Mesendoderm (in vitro differentiated cells): ENCODE data around the gene HDAC8.
"Not testable (repeated sequence)": the region's sequence is repeated elsewhere in the genome, so short reads cannot be mapped to it uniquely, and the experiment has no call there.

Experiments used
- DNase-seq: peaks from one replicate; pipeline ENCODE4 v3.0.0; 2013
- H2AK5ac ChIP-seq: 2 replicates; pipeline ENCODE4 v1.6.1; 2013; ENCODE audit warnings: low read length, inconsistent platforms
- H2BK120ac ChIP-seq: 2 replicates; pipeline ENCODE4 v1.6.1; 2013; ENCODE audit warnings: low read depth, mild to moderate bottlenecking, low read length, moderate library complexity, mixed read lengths
- H2BK15ac ChIP-seq: replicated peaks from 2 replicates; pipeline ENCODE4 v1.6.1; 2013; ENCODE audit warnings: low read depth, mild to moderate bottlenecking, moderate library complexity
- H2BK5ac ChIP-seq: 2 replicates; pipeline ENCODE4 v1.6.1; 2013; ENCODE audit warnings: low read length, inconsistent platforms
- H3K18ac ChIP-seq: 2 replicates; pipeline ENCODE4 v1.6.1; 2013; ENCODE audit warnings: mild to moderate bottlenecking, low read length, mixed read lengths
- H3K23ac ChIP-seq: one replicate; pipeline ENCODE4 v1.6.1; 2013; ENCODE audit warnings: low read length
- H3K27ac ChIP-seq: 2 replicates; pipeline ENCODE4 v1.5.1; 2013; ENCODE audit warnings: low read depth, mild to moderate bottlenecking, inconsistent platforms, low read length, moderate library complexity
- H3K27me3 ChIP-seq: 2 replicates; pipeline ENCODE4 v1.6.1; 2013; ENCODE audit warnings: low read length, control low read depth, mild to moderate bottlenecking, inconsistent platforms; ENCODE audit not compliant: insufficient read depth, poor library complexity
- H3K36me3 ChIP-seq: 2 replicates; pipeline ENCODE4 v1.6.1; 2013; ENCODE audit warnings: low read length, inconsistent platforms; ENCODE audit not compliant: control insufficient read depth, insufficient read depth
- H3K4ac ChIP-seq: one replicate; pipeline ENCODE4 v1.6.1; 2013; ENCODE audit warnings: low read depth, mild to moderate bottlenecking, low read length, moderate library complexity
- H3K4me1 ChIP-seq: 2 replicates; pipeline ENCODE4 v1.6.1; 2013; ENCODE audit warnings: low read depth, low read length, inconsistent platforms; ENCODE audit not compliant: control insufficient read depth
- H3K4me2 ChIP-seq: 2 replicates; pipeline ENCODE4 v1.6.1; 2013; ENCODE audit warnings: low read length
- H3K4me3 ChIP-seq: 2 replicates; pipeline ENCODE4 v1.5.1; 2013; ENCODE audit warnings: mild to moderate bottlenecking, low read length
- H3K56ac ChIP-seq: one replicate; pipeline ENCODE4 v1.6.1; 2013; ENCODE audit warnings: low read length
- H3K79me1 ChIP-seq: 2 replicates; pipeline ENCODE4 v1.6.1; 2013; ENCODE audit warnings: low read length, inconsistent platforms
- H3K79me2 ChIP-seq: 2 replicates; pipeline ENCODE4 v1.6.1; 2013; ENCODE audit warnings: mild to moderate bottlenecking, low read length; ENCODE audit not compliant: control insufficient read depth, insufficient read depth
- H3K9ac ChIP-seq: 2 replicates; pipeline ENCODE4 v1.6.1; 2013; ENCODE audit warnings: low read length, inconsistent platforms
- H4K5ac ChIP-seq: one replicate; pipeline ENCODE4 v1.6.1; 2013; ENCODE audit warnings: low read length
- H4K8ac ChIP-seq: one replicate; pipeline ENCODE4 v1.6.1; 2013; ENCODE audit warnings: low read depth, mild to moderate bottlenecking, control low read depth, low read length, moderate library complexity
- whole genome bisulfite sequencing: extraction: QIAGEN DNeasy Blood & Tissue Kit; methylation state at CpG from one replicate; pipeline ENCODE4 v1.1.7; 2013; ENCODE audit warnings: low lambda C conversion rate, missing lambda C conversion rate; ENCODE audit not compliant: insufficient coverage; ENCODE audit errors: extremely low coverage; 5-methylcytosine and 5-hydroxymethylcytosine counted together

HDAC8 gene

DNA sequence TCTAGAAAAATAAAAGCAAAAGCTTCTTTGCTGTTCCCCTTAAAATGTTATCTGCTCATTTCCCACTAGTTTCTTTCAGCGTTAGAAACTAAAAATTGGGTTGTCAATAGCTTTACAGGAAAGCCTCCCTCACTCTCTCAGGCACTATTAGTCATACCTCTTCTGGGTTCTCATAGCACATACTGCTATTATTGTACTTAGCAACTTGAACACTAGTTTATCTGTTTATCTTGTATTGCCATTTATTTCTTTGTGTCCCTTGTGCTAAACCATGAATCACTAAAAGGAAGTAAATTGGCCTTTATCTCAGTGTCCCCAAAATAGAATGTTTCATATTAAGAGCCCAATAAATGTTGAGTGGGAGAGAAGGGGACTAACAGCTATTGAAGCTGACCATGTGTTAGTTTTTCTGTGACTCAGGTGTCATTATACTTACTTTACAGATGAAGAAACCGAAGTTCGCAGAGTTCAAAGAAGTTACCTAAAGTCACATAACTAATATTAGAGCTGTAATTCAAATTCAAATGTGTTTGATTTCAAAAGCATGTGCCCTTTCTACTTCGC, 142.2 kb downstream of the HDAC8 start:
- no CpG with 5 or more reads among the region's 4 CpGs for WGBS

GRCh38 chrX:72421797-72422196, 150.8 kb downstream of the HDAC8 start:
- Histone ChIP-seq H3K79me2 (no peaks in the 10 kb centered on the region), H3K23ac (no peak overlapping the region), H4K5ac (no peak overlapping the region), H3K18ac (no peak overlapping the region), H3K56ac (no peak overlapping the region), H3K4me2 (no peak overlapping the region), H3K4me3 (no peak overlapping the region), H2BK15ac (no peak overlapping the region), H2BK120ac (no peak overlapping the region), H3K36me3 (no peaks in the 10 kb centered on the region), H3K79me1 (no peaks in the 10 kb centered on the region), H3K9ac (no peak overlapping the region), H4K8ac (no peak overlapping the region), H2AK5ac (no peak overlapping the region), H3K4me1 (no peaks in the 10 kb centered on the region), H3K4ac (no peak overlapping the region), H3K27ac (no peak overlapping the region), H3K27me3 (no peaks in the 10 kb centered on the region), H2BK5ac (no peak overlapping the region)
- no peak for DNase-seq

More for the DNA sequence above, 142.2 kb downstream of the HDAC8 start:
- Histone ChIP-seq H3K23ac (no peak overlapping the region), H3K27me3 (no peaks in the 10 kb centered on the region), H2BK15ac (no peak overlapping the region), H4K8ac (no peak overlapping the region), H2AK5ac (no peak overlapping the region), H4K5ac (no peak overlapping the region), H3K9ac (no peak overlapping the region), H3K36me3 (no peaks in the 10 kb centered on the region), H3K18ac (no peak overlapping the region), H3K4me2 (no peak overlapping the region), H3K27ac (no peak overlapping the region), H3K4me3 (no peak overlapping the region), H3K56ac (no peak overlapping the region), H3K4ac (no peak overlapping the region), H2BK120ac (no peak overlapping the region), H3K79me2 (no peaks in the 10 kb centered on the region), H3K79me1 (no peaks in the 10 kb centered on the region), H3K4me1 (no peaks in the 10 kb centered on the region), H2BK5ac (no peak overlapping the region)
- DNase-seq, result no peak

DNA sequence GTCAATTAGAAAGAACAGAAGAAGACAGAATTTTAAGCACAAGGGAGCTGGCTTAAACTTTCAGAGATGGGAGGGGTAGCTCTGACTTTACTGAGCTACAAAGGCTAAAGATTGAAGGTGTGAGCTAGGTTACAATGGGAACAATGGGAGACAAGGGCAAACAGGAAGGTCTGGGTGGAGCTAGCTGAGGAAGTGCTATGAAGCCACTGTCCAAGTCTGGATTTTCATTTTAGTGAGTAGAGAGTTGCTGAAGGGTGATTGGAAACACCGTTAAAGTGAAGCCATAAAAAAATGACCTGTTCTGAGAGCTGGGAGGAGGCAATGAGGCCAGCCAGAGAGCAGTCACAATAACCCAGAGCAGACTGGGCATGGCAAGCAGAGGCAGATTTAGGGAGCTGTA, 162.7 kb downstream of the HDAC8 start:
- Histone ChIP-seq H3K9ac (no peak overlapping the region), H4K5ac (no peak overlapping the region)

DNA sequence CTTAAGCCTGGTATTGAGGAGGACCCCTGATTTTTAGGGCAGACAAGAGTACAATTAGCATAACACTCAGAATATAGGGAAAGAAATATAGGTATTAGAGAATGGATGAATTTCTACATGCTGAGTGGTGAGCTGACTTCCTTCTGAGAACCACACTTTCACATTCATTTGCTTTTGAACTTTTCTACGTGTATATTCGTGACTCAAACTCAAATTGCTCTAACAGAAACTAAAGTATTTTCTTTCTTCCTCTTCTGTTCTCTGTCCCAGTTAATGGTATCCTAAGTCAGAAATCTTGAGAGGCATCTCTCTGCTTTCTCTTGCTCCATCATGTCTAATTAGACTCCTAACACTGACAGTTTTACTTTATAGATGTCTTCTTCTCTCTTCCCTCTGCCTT, 163.8 kb downstream of the HDAC8 start:
- H3K56ac ChIP-seq, result no peak overlapping the region
- no peak overlapping the region for H3K4me3 ChIP-seq
- no peaks in the 10 kb centered on the region for H3K4me1 ChIP-seq
- no peaks in the 10 kb centered on the region for H3K36me3 ChIP-seq
- no peak overlapping the region for H2BK5ac ChIP-seq
- H3K27ac ChIP-seq, result no peak overlapping the region
- H3K23ac ChIP-seq, result no peak overlapping the region
- H2AK5ac ChIP-seq, result no peak overlapping the region
- no peak overlapping the region for H3K9ac ChIP-seq
- no peak overlapping the region for H2BK120ac ChIP-seq
- H3K79me1 ChIP-seq, result no peaks in the 10 kb centered on the region
- H2BK15ac ChIP-seq, result no peak overlapping the region
- H3K4me2 ChIP-seq, result no peak overlapping the region
- DNase-seq, result no peak
- H3K27me3 ChIP-seq, result no peaks in the 10 kb centered on the region
- no peak overlapping the region for H4K5ac ChIP-seq
- WGBS, result no CpG with 5 or more reads among the region's 2 CpGs
- no peak overlapping the region for H3K4ac ChIP-seq
- no peak overlapping the region for H4K8ac ChIP-seq
- no peak overlapping the region for H3K18ac ChIP-seq
- H3K79me2 ChIP-seq, result no peaks in the 10 kb centered on the region

More for the DNA sequence above, 162.7 kb downstream of the HDAC8 start:
- H3K27ac ChIP-seq, result no peak overlapping the region
- no peak overlapping the region for H2BK5ac ChIP-seq
- no peak for DNase-seq
- H3K4ac ChIP-seq, result no peak overlapping the region
- H3K36me3 ChIP-seq, result no peaks in the 10 kb centered on the region
- H2BK120ac ChIP-seq, result no peak overlapping the region
- no CpG with 5 or more reads among the region's 1 CpG for WGBS
- H3K4me2 ChIP-seq, result no peak overlapping the region
- no peak overlapping the region for H3K18ac ChIP-seq
- no peak overlapping the region for H4K8ac ChIP-seq
- H2AK5ac ChIP-seq, result no peak overlapping the region
- H2BK15ac ChIP-seq, result no peak overlapping the region
- no peaks in the 10 kb centered on the region for H3K27me3 ChIP-seq
- H3K79me1 ChIP-seq, result no peaks in the 10 kb centered on the region
- no peaks in the 10 kb centered on the region for H3K79me2 ChIP-seq
- H3K56ac ChIP-seq, result no peak overlapping the region
- H3K23ac ChIP-seq, result no peak overlapping the region
- no peaks in the 10 kb centered on the region for H3K4me1 ChIP-seq
- no peak overlapping the region for H3K4me3 ChIP-seq

- not testable (repeated sequence) for DNase-seq, H2BK120ac ChIP-seq
- WGBS, result no CpG with 5 or more reads among the region's 2 CpGs
These were observed 167.5 kb downstream of the HDAC8 start for GRCh38 chrX:72405136-72405535.

GRCh38 chrX:72402614-72403013, 170.0 kb downstream of the HDAC8 start:
- Histone ChIP-seq H3K4me3 (no peak overlapping the region), H3K4me2 (no peak overlapping the region), H3K79me1 (no peaks in the 10 kb centered on the region), H4K5ac (no peak overlapping the region), H4K8ac (no peak overlapping the region), H3K27ac (no peak overlapping the region), H3K4ac (no peak overlapping the region), H3K36me3 (no peaks in the 10 kb centered on the region), H2BK5ac (no peak overlapping the region), H3K9ac (no peak overlapping the region), H2BK120ac (no peak overlapping the region), H2AK5ac (no peak overlapping the region), H3K23ac (no peak overlapping the region), H2BK15ac (no peak overlapping the region), H3K4me1 (no peaks in the 10 kb centered on the region), H3K79me2 (no peaks in the 10 kb centered on the region), H3K27me3 (no peaks in the 10 kb centered on the region), H3K18ac (no peak overlapping the region), H3K56ac (no peak overlapping the region)
- no peak for DNase-seq

More at GRCh38 chrX:72405136-72405535, 167.5 kb downstream of the HDAC8 start:
- H4K8ac ChIP-seq, H3K79me1 ChIP-seq, H3K4me2 ChIP-seq, H3K23ac ChIP-seq, H3K4me3 ChIP-seq, H2BK15ac ChIP-seq, H3K36me3 ChIP-seq, H3K9ac ChIP-seq, H3K56ac ChIP-seq, H3K79me2 ChIP-seq, H3K4ac ChIP-seq, H4K5ac ChIP-seq, H3K27ac ChIP-seq, H2BK5ac ChIP-seq, H2AK5ac ChIP-seq, H3K27me3 ChIP-seq, H3K18ac ChIP-seq, H3K4me1 ChIP-seq: not testable (repeated sequence)
